CD1c-positive myeloid dendritic cell (primary cell): Measurements from ENCODE around the gene SLC38A8.
A peak's percentile ranks its signal among the peaks of the same experiment; 100 is the strongest.

Source experiments
- DNase-seq: peaks from one replicate; pipeline ENCODE4 v3.0.0-alpha.2; 2016; ENCODE audit errors: extremely low spot score

SLC38A8 gene

GRCh38 chr16:84042308-84042878 is at the start of gene SLC38A8:
Gene SLC38A8, minus strand, starts transcription at chr16:84042795. Its CDS starts 638 bp downstream, at chr16:84042157.
- no peak for DNase-seq

DNA sequence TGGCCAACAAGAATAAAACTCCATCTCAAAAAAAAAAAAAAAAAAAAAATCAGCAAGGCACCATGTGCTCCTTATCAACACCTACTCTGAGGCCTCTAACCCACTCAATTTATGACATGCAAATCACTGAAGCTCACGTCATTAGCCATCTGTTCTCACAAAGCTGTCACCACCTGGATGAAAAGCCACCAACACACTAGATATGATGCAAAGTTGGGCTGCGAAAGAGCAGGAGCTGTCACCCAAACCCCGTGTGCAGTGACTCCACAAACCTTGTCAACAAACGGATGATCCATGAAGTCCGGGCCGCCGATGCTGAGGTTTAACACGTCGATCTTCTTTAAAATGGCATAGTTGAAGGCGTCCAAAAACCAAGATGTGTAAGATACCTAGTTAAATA is 48.9 kb upstream of the SLC38A8 start:
- DNase-seq: no peak

GRCh38 chr16:84090211-84090610 is 47.6 kb upstream of the SLC38A8 start:
- DNase-seq: no peak

GRCh38 chr16:84088695-84089395 is 46.2 kb upstream of the SLC38A8 start:
- DNase-seq: no peak

DNA sequence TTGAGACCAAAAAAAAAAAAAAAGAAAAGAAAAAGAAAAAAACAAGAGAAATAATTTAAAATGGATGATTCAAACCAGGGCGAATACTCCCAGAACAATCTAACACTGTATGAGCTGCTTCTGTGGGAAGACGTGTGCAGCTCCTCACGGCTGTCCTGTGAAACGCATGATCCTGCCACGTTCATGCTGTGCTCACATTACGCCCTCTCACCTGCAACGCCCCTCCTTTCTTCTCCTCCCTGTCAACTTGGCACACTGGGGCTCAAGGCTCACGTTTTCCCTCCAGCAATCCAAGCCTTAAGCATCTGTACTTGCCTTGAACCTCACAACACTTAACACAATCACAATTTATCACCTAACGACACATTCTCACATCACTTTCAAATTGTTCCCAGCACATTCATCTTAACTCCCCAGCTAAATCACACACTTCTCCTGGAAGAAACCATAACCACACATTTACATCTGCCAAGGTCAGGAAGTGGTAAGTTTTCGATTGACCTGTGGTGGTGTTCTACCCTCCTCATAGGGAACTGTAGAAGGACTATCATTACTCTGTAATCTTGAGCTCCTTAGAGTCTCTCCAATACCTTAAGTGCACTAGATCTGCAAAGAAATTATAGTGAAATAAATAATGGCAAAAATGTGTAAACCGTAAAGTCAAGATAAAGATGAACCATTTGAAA is 45.0 kb upstream of the SLC38A8 start:
- DNase-seq: no peak

DNA sequence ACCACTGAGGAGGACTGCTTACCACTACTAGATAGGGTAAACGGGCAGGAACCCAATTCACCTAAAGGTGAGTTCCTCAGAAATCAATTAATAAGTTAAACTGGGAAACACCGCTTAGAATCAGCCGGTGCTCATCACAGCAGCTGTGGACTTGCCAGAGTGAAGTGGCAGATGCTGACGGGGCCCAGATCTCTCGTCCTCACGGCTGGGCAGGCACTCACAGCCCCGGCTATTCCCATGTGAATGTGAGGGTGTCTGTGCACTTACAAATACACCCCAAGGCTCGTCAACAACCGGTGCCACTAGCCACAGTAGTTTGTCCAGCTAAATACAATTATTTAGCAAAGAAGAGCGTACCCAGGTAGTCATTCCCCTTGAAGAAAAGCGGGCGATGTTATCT is 44.4 kb upstream of the SLC38A8 start:
- DNase-seq: no peak

DNA sequence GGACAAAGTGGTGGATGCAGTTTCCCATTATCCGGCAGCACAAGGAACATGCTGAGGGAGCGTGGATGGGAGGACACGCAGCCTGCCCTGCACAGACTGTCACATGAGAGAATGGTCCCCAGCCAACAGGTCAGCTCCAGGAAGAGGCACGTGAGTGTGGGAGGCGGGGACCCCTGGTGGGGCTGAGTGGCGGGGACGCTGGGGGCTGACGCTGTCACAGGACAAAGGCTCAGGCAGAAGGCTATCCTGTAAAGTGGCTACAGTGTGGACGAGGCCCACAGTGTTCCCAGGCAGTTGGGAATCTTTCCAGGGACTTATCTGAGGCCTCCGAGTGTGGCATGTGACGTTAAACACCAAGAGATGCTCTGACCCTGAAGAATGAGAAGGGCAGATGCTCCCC is 43.7 kb upstream of the SLC38A8 start:
- DNase-seq: no peak

DNA sequence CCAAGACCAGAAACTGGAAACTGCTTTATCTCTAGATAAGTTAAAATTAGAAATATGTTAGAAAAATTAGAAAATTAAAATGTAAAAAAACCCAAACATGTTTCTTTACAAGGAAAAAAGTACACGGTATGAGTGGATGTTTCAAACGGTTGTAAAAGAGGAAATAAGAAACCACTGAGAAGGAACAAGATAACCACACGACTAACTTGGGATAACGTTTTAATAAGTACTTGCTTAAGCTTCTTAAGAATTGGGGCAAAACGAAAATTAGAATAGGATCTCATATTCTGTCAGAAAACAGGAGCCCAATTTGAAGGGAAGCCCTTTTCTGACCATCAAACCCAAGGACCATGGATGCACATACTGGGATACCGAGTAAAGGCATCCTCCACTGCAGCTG is 43.2 kb upstream of the SLC38A8 start:
- peak; percentile 72 for DNase-seq

GRCh38 chr16:84085271-84085667 is 42.7 kb upstream of the SLC38A8 start:
- no peak for DNase-seq

GRCh38 chr16:84084570-84085270 is 42.1 kb upstream of the SLC38A8 start:
- peak; percentile 35 for DNase-seq

DNA sequence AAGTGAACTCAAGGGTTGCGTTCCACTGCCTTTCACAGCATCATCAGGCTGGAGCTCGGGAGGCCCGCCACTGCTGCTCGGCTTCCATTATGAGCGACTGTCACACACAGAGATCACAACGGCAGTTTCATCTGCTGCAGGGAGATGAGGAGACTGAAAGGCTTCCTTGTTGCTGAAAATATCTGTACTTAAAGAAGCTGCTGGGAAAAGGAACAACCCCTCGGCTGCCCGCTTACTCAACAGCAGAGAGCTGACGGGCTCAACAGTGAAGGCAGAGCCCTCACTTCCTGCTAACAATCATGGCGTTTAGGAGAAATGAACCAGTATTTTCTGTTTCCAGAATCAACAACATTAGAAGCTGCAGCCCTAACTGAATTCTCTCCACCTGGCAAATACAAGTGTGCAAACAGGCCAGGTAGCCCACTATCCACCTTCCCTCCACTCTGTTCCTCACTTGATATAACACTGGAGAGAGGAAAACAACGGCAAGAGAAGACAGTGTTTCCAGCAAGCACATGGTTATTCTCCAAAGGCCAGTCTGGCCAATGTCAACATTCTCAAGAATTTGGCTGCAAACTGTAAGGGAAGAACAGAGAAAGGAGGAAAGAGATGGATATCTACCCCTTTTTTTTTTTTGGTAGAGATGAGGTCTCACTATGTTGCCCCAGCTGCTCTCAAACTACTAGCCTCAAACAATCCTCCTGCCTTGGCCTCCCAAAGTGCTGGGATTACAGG is 40.4 kb upstream of the SLC38A8 start:
- DNase-seq: peak; percentile 60

DNA sequence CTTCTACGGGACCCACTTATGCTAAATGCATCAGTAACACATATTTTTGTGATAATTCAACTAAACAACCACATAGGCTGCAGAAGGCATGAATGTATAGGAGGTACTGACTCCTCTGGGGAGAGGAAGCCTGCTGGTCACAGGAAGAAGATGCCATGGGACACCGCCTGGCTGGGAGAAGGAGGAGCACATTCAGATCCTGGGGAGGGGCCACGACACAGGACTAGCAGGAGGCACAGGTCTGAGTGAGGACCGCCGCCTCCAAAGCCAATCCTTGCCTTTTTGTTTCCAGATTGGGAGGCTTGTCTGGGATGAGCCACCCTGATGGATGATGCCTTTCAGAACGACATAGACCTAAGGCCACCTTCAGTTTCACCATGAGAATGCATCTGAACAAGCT is 39.5 kb upstream of the SLC38A8 start:
- DNase-seq: no peak

- no peak for DNase-seq
Measured at GRCh38 chr16:84081446-84081989, 38.9 kb upstream of the SLC38A8 start.

DNA sequence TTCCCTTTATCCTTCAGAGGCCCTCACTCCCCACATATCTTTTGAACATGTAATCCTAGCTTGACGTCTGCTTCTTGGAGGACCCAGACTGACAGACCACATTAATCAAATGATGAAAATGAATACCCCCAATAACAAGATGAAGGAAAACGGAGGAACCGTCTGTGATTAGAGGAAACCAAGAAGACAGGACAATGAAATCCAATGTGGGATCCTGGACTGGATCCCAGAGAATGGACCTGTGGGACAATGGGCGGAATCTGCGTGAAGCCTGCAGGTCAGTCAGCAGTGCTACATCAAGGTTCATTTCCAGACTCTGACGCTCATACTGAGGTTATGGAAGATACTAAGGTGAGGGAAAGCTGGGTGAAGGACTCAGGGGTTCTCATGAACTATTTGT is 38.2 kb upstream of the SLC38A8 start:
- DNase-seq: no peak

- no peak for DNase-seq
Measured at GRCh38 chr16:84080378-84080777, 37.8 kb upstream of the SLC38A8 start.

GRCh38 chr16:84079664-84080063 is 37.1 kb upstream of the SLC38A8 start:
- DNase-seq: no peak

- DNase-seq: no peak
Measured at GRCh38 chr16:84075376-84075775, 32.8 kb upstream of the SLC38A8 start.

DNA sequence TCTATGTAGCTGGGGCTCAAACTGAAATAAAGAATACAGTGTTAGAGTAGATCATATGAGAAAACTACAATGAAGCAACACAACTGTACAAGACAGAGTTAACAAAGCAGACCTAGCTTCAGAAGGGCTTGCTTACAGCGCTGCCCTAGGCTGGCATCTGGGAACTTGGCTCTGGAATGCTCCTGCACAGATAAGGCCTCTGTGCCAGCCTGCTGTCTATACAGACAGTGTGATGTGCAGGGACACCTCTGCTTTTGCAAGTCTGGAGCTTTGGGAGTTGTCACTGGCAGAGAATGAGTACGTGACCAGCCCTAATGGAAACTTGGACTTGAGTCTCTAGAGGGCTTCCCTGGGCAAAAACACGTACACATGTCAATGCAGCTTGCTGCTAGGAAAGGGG is 32.1 kb upstream of the SLC38A8 start:
- no peak for DNase-seq

- no peak for DNase-seq
Measured at GRCh38 chr16:84072014-84072413, 29.4 kb upstream of the SLC38A8 start.

- DNase-seq: peak; percentile 3
Measured at GRCh38 chr16:84071121-84071520, 28.5 kb upstream of the SLC38A8 start.

DNA sequence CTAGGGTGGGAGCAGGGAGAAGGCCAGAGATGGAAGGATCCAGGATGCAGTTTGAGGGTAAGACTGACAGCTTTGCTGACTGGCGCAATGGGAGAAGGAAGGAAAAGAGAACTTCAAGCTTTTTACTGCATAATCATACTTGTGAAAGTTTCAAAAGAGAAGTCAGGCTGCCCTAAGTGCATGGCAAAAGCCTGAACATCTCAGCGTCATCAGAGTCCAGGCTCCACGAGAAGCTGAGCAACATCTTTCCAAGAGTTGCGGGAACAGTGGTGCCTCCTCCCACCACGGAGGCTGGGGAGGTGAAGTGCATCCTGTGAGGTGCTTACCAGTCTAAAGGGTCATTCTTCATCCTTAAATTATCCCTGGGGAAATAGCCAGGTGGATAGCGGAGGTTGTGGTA is 26.9 kb upstream of the SLC38A8 start:
- DNase-seq: peak; percentile 82
